Muscle layer of duodenum (tissue), 2 donors: ENCODE data around the gene CCDC61.
A peak's percentile ranks its signal among the peaks of the same experiment; 100 is the strongest.

Experiments used
- H3K27ac ChIP-seq: one replicate; pipeline ENCODE4 v1.7.0; 2013; ENCODE audit warnings: mild to moderate bottlenecking, low read length
- H3K27me3 ChIP-seq: one replicate; pipeline ENCODE4 v1.7.0; 2013; ENCODE audit warnings: low read depth, mild to moderate bottlenecking, control low read depth, low read length
- H3K36me3 ChIP-seq, 2 donors: one replicate each; pipeline ENCODE4 v1.7.0; 2013; ENCODE audit warnings: low read length in 2 of 2, control low read depth in 1 of 2, mild to moderate bottlenecking in 1 of 2; ENCODE audit not compliant: insufficient read depth in 2 of 2, control insufficient read depth in 1 of 2
- H3K4me1 ChIP-seq, 2 donors: one replicate each; pipeline ENCODE4 v1.7.0; 2013; ENCODE audit warnings: low read length in 2 of 2, mild to moderate bottlenecking in 2 of 2, control low read depth in 1 of 2, moderate library complexity in 1 of 2; ENCODE audit not compliant: insufficient read depth in 2 of 2, control insufficient read depth in 1 of 2
- H3K4me3 ChIP-seq, 2 donors: one replicate each; pipeline ENCODE4 v1.7.0; 2013; ENCODE audit warnings: low read length in 2 of 2, low read depth in 1 of 2, mild to moderate bottlenecking in 1 of 2
- H3K9me3 ChIP-seq, 2 donors: one replicate each; pipeline ENCODE4 v1.7.0; 2013; ENCODE audit warnings: low read length in 2 of 2, control low read depth in 1 of 2, mild to moderate bottlenecking in 1 of 2; ENCODE audit not compliant: control insufficient read depth in 1 of 2
- donor health status: healthy.

The CCDC61 gene

DNA sequence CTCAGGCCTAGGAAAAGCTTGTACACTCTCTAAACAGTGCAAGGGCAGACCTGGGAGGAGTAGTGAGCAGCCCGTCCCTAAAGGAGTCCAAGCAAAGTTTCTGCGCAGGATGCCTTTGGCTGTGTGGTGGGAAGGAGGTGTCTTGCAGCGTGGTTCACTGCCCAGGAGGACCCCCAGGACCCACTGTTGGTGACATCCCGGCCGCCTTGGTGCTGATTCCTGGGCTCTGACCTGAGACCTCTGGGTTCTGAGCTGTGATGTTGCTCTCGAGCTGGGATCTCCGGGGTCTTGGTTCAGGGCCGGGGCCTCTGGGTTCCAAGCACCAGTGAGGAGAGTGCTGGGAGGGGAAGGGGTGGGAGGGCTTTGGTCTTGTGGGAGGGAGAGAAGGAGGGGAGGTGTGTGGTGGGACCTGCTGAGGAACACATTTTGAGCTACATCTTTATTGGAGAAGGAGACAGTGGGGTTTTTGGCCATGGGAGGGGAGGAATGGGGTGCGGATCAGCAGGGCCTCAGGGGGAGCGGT, 23.5 kb downstream of the CCDC61 start:
- Histone ChIP-seq H3K27ac (no peak overlapping the region), H3K4me1 (peaks cover 0 to 25% of the 10 kb centered on the region in 2 donors), H3K4me3 (no peak overlapping the region), H3K36me3 (peaks cover 0 to 6% of the 10 kb centered on the region in 2 donors), H3K27me3 (peaks cover 18% of the 10 kb centered on the region), H3K9me3 (no peaks in the 10 kb centered on the region)

DNA sequence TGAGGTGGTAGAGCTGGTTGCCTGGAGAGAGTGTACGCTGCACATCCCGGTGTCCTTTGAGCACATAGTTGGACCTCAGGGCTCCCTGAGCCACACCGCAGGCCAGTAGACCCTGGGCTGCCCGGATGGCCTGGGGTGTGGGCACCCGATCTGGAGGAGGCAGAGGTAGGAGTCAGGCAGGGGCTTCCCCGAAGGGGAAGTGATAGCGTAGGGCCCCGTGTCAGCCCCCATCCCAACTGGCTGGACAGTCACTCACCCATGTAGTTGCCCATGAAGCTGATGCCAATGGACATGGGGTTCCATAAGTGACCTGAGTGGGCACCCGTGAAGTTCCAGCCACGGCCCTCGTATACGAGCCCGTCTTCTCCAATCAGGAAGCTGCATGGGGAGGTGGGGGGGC, 24.0 kb downstream of the CCDC61 start:
- Histone ChIP-seq H3K9me3 (no peaks in the 10 kb centered on the region), H3K4me1 (peaks cover 0 to 25% of the 10 kb centered on the region in 2 donors), H3K36me3 (peaks cover 0 to 6% of the 10 kb centered on the region in 2 donors), H3K27me3 (peaks cover 21% of the 10 kb centered on the region), H3K27ac (no peak overlapping the region), H3K4me3 (no peak overlapping the region)

DNA sequence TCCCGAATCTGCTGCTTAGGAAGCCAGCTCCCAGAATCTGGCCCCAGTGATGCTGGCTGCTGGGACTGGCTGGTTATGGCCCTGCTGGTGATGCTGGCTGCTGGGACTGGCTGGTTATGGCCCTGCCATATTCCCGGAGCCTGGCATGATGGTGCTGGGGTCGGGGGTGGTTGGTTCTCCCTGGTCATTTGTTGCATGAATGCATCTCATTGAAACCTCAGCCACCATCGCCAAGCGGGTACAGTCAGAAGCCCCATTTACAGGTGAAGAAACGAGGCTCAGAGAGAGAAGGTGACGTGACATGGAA, 25.5 kb downstream of the CCDC61 start:
- Histone ChIP-seq H3K4me1 (peaks cover 0 to 12% of the 10 kb centered on the region in 2 donors), H3K36me3 (peaks cover 0 to 6% of the 10 kb centered on the region in 2 donors), H3K4me3 (no peak overlapping the region), H3K27me3 (peaks cover 12% of the 10 kb centered on the region), H3K9me3 (no peaks in the 10 kb centered on the region), H3K27ac (no peak overlapping the region)

GRCh38 chr19:46021531-46022041, 26.3 kb downstream of the CCDC61 start:
- peaks cover 0 to 6% of the 10 kb centered on the region in 2 donors for H3K36me3 ChIP-seq
- H3K27ac ChIP-seq = no peak overlapping the region
- no peak overlapping the region for H3K4me3 ChIP-seq
- H3K27me3 ChIP-seq = peaks cover 12% of the 10 kb centered on the region
- no peaks in the 10 kb centered on the region for H3K9me3 ChIP-seq
- H3K4me1 ChIP-seq = peaks cover 0 to 6% of the 10 kb centered on the region in 2 donors

DNA sequence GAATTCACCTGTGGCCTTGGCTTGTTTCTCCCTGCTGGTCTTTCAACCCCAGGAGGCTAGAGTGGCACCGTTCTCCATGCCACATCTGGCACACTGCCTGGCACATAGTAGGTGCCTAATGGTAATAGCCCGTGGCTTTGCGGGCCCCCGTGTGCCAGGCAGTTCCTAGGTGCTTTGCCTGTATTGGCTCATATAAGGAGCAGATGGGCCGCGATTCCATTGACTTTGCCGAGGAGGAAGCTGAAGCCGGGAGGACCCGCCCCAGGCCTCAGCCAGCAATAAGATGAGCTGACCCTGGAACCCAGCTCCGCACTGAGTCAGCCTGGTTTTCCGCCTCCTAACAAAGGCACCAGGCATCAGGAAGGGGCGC, 26.8 kb downstream of the CCDC61 start:
- no peak overlapping the region for H3K27ac ChIP-seq
- peaks cover 15% of the 10 kb centered on the region for H3K27me3 ChIP-seq
- H3K4me3 ChIP-seq = peak overlapping the region in 1 of 2 donors; percentile 40

GRCh38 chr19:46022431-46023310, 27.4 kb downstream of the CCDC61 start, which contains the start of gene PGLYRP1:
Gene PGLYRP1, minus strand, starts transcription at chr19:46023053. Its CDS starts 32 bp downstream, at chr19:46023021.
- Histone ChIP-seq H3K27me3 (peaks cover 15% of the 10 kb centered on the region), H3K36me3 (peaks cover 0 to 6% of the 10 kb centered on the region in 2 donors), H3K4me3 (peak within 1 kb of the TSS in 1 of 2 donors; percentile 40), H3K4me1 (peaks cover 0 to 3% of the 10 kb centered on the region in 2 donors), H3K27ac (no peak within 1 kb of the TSS), H3K9me3 (no peaks in the 10 kb centered on the region)

More for the DNA sequence above, 26.8 kb downstream of the CCDC61 start:
- Histone ChIP-seq H3K36me3 (peaks cover 0 to 6% of the 10 kb centered on the region in 2 donors), H3K4me1 (peaks cover 0 to 4% of the 10 kb centered on the region in 2 donors), H3K9me3 (no peaks in the 10 kb centered on the region)

DNA sequence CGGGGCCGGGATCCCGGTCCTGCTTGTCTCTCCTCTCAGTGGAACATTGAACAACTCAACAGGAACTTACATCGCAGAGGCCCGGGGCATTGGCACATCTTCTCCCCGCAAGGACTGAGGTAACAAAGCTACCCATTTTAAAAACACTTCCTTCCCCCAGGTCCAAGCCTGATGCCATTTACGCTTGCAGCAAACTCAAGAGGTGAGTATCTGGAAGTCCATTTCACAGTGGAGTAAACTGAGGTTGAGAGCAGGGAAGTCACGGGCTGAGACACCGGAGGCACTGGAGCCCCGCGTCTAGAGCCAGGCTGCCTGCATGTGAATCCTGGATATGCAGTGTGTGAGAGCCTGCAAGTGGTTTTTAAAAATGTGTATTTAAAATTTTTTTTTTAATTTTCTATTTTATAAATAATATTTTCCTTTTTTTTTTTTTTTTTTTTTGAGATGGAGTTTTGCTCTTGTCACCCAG, 28.1 kb downstream of the CCDC61 start:
- Histone ChIP-seq H3K27me3 (peaks cover 15% of the 10 kb centered on the region), H3K27ac (no peak overlapping the region), H3K9me3 (no peaks in the 10 kb centered on the region), H3K36me3 (no peaks in the 10 kb centered on the region), H3K4me1 (peaks cover 0 to 3% of the 10 kb centered on the region in 2 donors), H3K4me3 (peak overlapping the region in 1 of 2 donors; percentile 40)

DNA sequence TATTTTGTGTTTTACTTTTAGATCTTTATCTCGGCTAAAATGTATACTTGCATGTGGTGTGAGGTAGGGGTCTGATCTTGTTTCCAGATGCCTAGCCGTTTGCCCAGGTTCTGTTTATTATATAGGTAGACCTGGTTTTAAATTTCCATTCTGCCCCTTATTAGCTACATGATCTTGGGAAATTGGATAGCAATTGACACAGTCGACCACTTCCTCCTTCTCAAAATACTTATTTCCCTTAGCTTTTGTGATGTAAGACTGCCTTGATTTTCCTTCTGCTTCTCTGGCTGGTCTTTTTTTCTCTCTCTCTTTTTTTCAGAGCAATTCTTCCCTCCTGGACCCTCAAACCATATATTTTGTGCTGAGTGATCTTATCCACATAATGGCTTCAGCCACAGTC, 30.6 kb downstream of the CCDC61 start:
- no peaks in the 10 kb centered on the region for H3K36me3 ChIP-seq
- H3K27me3 ChIP-seq = peaks cover 15% of the 10 kb centered on the region
- H3K4me1 ChIP-seq = peaks cover 0 to 3% of the 10 kb centered on the region in 2 donors
- no peak overlapping the region for H3K4me3 ChIP-seq
- no peak overlapping the region for H3K27ac ChIP-seq
- H3K9me3 ChIP-seq = no peaks in the 10 kb centered on the region

GRCh38 chr19:46030812-46031550, 35.7 kb downstream of the CCDC61 start:
- Histone ChIP-seq H3K27me3 (peaks cover 5% of the 10 kb centered on the region), H3K27ac (no peak overlapping the region), H3K9me3 (no peaks in the 10 kb centered on the region), H3K4me3 (no peak overlapping the region), H3K4me1 (no peaks in the 10 kb centered on the region), H3K36me3 (no peaks in the 10 kb centered on the region)

DNA sequence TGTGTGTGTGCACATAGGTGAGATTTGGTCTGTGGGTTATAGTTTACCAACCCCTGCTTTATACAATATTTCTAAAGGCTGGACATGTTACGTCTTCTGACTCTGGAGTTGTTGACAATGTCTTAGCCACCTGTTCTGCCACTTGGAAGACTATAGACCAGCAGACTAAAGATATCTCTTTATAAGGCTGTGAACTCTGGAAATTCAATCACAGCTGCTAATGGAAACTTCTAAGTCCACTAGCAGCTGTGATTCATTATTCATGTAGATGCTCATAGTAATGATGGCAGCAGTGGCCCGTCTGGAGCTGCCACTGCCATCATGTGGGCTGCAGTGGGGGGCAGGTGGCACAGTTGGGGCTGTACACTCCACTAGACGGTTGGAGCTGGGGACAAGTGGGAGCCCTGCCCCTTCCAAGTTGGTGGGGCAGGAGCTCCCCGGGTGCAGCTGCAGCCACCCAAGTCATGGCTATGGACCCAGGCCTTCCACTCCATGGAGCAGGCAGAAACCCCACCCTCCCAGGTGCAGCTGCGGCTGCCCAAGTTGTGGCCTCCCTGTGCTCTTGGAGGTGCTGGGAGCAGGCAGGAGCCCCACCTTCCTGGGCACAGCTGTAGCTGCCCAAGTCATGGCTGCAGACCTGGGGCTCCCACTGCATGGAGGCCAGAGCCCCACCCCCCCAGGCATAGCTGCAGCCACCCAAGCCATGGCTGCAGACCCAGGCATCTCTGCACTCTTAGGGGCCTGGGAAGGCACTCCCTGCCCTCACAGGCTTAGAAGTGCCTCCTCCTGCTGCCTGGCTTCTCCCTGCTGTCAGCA, 36.7 kb downstream of the CCDC61 start:
- no peaks in the 10 kb centered on the region for H3K36me3 ChIP-seq
- H3K4me3 ChIP-seq = no peak overlapping the region
- no peaks in the 10 kb centered on the region for H3K27me3 ChIP-seq
- H3K9me3 ChIP-seq = no peaks in the 10 kb centered on the region
- no peaks in the 10 kb centered on the region for H3K4me1 ChIP-seq
- no peak overlapping the region for H3K27ac ChIP-seq
